HL-60/S4 treated with retinoic acid at 250 ng/mL for 4 days and 3 days (cell line): ENCODE results near the gene NDUFAB1.
"Not testable (repeated sequence)": the region's sequence is repeated elsewhere in the genome, so short reads cannot be mapped to it uniquely, and the experiment has no call there.

Experiments
- in situ Hi-C: fragments of 300-500 bp; cut with MboI; formaldehyde crosslinking; loops from 2 replicates; pipeline ENCODE4 v1.7.0; 2022; ENCODE audit warnings: low sequenced_read_pairs

Gene NDUFAB1

GRCh38 chr16:23556881-23557778 lies 39.0 kb downstream of the NDUFAB1 start, which contains the start of the genes EARS2 and UBFD1:
Gene EARS2, minus strand, starts transcription at chr16:23557350. Its CDS starts 7 bp downstream, at chr16:23557343.
Gene UBFD1, plus strand, starts transcription at chr16:23557727. Its CDS starts 16 bp downstream, at chr16:23557743.
- in situ Hi-C loops: no loop called here

GRCh38 chr16:23554536-23554935 lies 41.6 kb downstream of the NDUFAB1 start:
- in situ Hi-C loops: no loop called here

GRCh38 chr16:23552161-23552560 lies 44.0 kb downstream of the NDUFAB1 start:
- in situ Hi-C loops: no loop called here

- in situ Hi-C loops: no loop called here
Observed at GRCh38 chr16:23549938-23550337, 46.2 kb downstream of the NDUFAB1 start.

GRCh38 chr16:23544436-23544835 lies 51.7 kb downstream of the NDUFAB1 start:
- in situ Hi-C loops: no loop called here

- in situ Hi-C loops: not testable (repeated sequence)
Observed at GRCh38 chr16:23540817-23541178, 55.3 kb downstream of the NDUFAB1 start.

GRCh38 chr16:23539984-23540816 lies 55.9 kb downstream of the NDUFAB1 start:
- in situ Hi-C loops: no loop called here

- in situ Hi-C loops: no loop called here
Observed at GRCh38 chr16:23538919-23539278, 57.2 kb downstream of the NDUFAB1 start.

GRCh38 chr16:23537390-23537789 lies 58.7 kb downstream of the NDUFAB1 start:
- in situ Hi-C loops: no loop called here

GRCh38 chr16:23535901-23536300 lies 60.2 kb downstream of the NDUFAB1 start:
- in situ Hi-C loops: no loop called here

GRCh38 chr16:23534868-23535860 lies 61.0 kb downstream of the NDUFAB1 start:
- in situ Hi-C loops: no loop called here

- in situ Hi-C loops: no loop called here
Observed at GRCh38 chr16:23532448-23532847, 63.7 kb downstream of the NDUFAB1 start.
